Calu3 (cell line): ENCODE data around the gene KAZN. TPM values are rescaled to one million over a fixed set of nuclear protein-coding genes. Genes with fewer than 3 reads are reported as not detected.

Experiments
- BruUV-seq: library from RNA; stranded (reverse); fragments of 400-500 nt; replicated peaks from 2 replicates; lab custom pipeline; 2021; lab: Mats Ljungman, UMichigan
- CTCF ChIA-PET: fragments of 300-600 bp; sonication (Branson Sonifier 250); formaldehyde crosslinking; loops from one replicate; lab custom pipeline; 2022; ENCODE audit warnings: antibody characterized with exemption; lab: Charles Lee
- DNase-seq: peaks from one replicate; pipeline ENCODE4 v3.0.0; 2022
- H3K27ac Mint-ChIP-seq: one replicate; pipeline ENCODE4 v1.8.0; 2022; ENCODE audit warnings: mixed read lengths; ENCODE audit not compliant: unreplicated experiment
- H3K27me3 Mint-ChIP-seq: one replicate; pipeline ENCODE4 v1.8.0; 2022; ENCODE audit warnings: mixed read lengths; ENCODE audit not compliant: unreplicated experiment
- H3K36me3 Mint-ChIP-seq: one replicate; pipeline ENCODE4 v1.8.0; 2022; ENCODE audit warnings: mild to moderate bottlenecking, moderate library complexity, mixed read lengths; ENCODE audit not compliant: insufficient read depth, unreplicated experiment
- H3K4me1 Mint-ChIP-seq: one replicate; pipeline ENCODE4 v1.8.0; 2022; ENCODE audit warnings: mild to moderate bottlenecking, low read depth, mixed read lengths; ENCODE audit not compliant: unreplicated experiment
- H3K4me3 Mint-ChIP-seq: one replicate; pipeline ENCODE4 v1.8.0; 2022; ENCODE audit warnings: mild to moderate bottlenecking, low read depth, moderate library complexity, mixed read lengths; ENCODE audit not compliant: unreplicated experiment
- H3K9me3 Mint-ChIP-seq: one replicate; pipeline ENCODE4 v1.8.0; 2022; ENCODE audit warnings: low read depth, mixed read lengths; ENCODE audit not compliant: unreplicated experiment
- intact Hi-C: fragments of 100-400 bp; cut with micrococcal nuclease; formaldehyde crosslinking; loops from one replicate; pipeline ENCODE4 v1.10.0; 2022; ENCODE audit not compliant: unreplicated experiment
- total RNA-seq: library from RNA; stranded (reverse); gene quantifications from 2 replicates; pipeline ENCODE4 v1.2.3, GENCODE V29; 2022
- TF ChIP-seq, protein P1 (sequence below): fragments of 200-600 bp; IDR thresholded peaks from one replicate; pipeline ENCODE4 v1.8.0; 2022; ENCODE audit warnings: antibody characterized with exemption; ENCODE audit not compliant: unreplicated experiment

Gene KAZN
- total RNA-seq, 1 experiment from 2014 or later, result 3.6 TPM

DNA sequence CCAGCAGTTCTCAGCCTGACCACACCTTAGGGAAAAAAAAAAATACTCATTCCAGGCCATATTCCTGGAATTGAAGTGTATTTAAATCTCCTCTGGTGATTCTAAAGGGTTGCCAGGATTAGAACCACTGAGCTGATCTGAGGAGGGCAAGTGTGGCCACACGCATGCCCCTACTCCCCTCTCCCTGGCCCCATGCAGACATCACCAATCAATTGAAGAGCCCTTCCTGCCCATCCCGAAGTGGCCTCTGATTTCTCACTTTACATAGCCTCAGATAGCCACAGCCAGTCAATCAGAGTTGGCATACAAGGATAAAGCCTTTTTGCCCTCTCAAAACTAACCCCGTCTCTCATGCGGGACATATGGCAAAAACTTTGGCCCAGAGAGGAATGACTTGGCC, 470.5 kb downstream of the KAZN start:
- H3K36me3 Mint-ChIP-seq, result no peaks in the 10 kb centered on the region
- no peak overlapping the region for H3K27ac Mint-ChIP-seq
- no peaks in the 10 kb centered on the region for H3K27me3 Mint-ChIP-seq
- H3K4me3 Mint-ChIP-seq, result no peak overlapping the region
- H3K4me1 Mint-ChIP-seq, result no peaks in the 10 kb centered on the region
- intact Hi-C loops, result no loop called here
- no peaks in the 10 kb centered on the region for H3K9me3 Mint-ChIP-seq
- TF ChIP-seq, protein P1, sequence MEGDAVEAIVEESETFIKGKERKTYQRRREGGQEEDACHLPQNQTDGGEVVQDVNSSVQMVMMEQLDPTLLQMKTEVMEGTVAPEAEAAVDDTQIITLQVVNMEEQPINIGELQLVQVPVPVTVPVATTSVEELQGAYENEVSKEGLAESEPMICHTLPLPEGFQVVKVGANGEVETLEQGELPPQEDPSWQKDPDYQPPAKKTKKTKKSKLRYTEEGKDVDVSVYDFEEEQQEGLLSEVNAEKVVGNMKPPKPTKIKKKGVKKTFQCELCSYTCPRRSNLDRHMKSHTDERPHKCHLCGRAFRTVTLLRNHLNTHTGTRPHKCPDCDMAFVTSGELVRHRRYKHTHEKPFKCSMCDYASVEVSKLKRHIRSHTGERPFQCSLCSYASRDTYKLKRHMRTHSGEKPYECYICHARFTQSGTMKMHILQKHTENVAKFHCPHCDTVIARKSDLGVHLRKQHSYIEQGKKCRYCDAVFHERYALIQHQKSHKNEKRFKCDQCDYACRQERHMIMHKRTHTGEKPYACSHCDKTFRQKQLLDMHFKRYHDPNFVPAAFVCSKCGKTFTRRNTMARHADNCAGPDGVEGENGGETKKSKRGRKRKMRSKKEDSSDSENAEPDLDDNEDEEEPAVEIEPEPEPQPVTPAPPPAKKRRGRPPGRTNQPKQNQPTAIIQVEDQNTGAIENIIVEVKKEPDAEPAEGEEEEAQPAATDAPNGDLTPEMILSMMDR, result no peak
- CTCF ChIA-PET, result no interaction called here
- no TSS peak for BruUV-seq
- DNase-seq, result no peak

DNA sequence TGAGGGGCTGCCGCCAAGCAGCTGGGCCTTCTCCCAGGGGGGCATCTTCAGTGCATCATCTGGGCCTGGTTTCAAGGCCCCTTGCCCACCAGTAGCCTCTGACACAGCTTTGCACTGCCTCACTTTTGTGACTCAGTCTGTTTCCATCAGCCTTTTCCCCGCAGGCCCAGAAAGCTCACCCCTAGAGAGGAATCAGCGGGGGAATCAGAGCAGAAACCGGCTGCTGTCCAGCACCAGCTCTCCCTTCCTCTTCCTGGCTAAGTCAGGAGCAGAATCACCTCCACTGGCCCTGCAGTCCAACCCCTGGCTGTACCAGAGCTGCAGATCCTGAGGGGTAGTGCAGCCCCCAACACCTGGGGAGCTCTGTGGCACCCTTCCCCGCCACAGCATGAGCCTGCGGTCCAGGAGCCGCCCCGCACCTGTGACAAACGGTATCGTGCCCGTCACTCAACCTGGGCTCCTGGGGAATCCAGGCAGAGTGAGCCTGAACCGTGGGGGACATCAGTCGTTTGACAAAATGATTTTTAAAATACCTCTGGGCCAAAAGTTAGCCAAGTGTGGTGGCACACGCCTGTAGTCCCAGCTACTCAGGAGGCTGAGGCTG, 471.8 kb downstream of the KAZN start:
- Mint-ChIP-seq H3K27ac (no peak overlapping the region), H3K36me3 (no peaks in the 10 kb centered on the region), H3K4me1 (no peaks in the 10 kb centered on the region), H3K9me3 (no peaks in the 10 kb centered on the region), H3K4me3 (no peak overlapping the region), H3K27me3 (no peaks in the 10 kb centered on the region)
- intact Hi-C loops, result no loop called here
- no TSS peak for BruUV-seq
- CTCF ChIA-PET, result interaction anchor here (0.9 kb wide), 1 partner anchor 23 kb away, joined by 3 read pairs; no protein-coding TSS in a partner anchor
- no peak for DNase-seq
- TF ChIP-seq, protein P1, result no peak

DNA sequence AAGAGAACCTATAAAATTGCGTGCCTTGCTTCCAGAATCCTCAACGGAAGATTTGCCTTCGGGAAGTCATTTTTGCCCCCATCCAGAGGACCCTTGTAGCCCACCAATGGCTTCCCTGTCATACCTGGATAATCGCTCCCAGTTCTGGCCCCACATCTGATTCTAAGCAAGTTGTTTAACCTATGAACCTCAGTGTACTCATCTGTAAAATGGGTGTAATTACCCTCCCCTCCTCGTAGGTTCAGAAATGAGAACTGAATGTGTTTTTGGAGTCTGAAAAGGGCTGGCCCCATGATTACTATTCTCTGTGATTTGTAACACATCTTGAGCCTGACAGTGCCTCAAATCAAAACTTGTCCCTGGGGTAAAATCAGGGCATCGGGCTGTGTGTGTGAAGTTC, 473.5 kb downstream of the KAZN start:
- CTCF ChIA-PET, result no interaction called here
- BruUV-seq, result no TSS peak
- H3K27me3 Mint-ChIP-seq, result no peaks in the 10 kb centered on the region

DNA sequence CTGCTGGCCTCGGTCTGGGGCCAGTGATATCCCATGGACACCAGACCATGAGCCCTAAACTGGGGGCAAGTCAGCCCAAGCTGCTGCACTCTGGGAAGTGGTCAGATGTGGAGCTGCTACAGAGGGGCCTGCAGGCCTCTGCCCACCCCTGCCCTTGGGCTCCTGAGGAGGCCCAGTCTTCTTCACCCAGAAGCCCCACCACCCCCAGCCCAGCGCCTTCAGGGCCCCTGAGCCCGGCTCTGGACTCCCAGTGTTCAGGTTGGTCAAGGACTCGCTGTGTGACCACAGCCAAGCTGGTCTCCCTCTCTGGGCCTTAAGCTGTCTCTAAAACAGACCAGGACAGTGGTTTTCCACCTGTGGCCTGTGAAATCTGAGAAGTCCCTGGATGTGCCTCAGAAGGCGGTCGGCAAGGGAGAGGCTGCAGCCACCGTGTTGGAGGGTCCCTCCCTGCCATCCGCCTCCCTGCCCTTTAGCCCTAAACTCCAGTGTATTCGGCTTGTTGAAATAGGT, 475.4 kb downstream of the KAZN start:
- no peak overlapping the region for H3K4me3 Mint-ChIP-seq
- intact Hi-C loops, result no loop called here
- BruUV-seq, result no TSS peak
- no peak overlapping the region for H3K27ac Mint-ChIP-seq
- no peaks in the 10 kb centered on the region for H3K36me3 Mint-ChIP-seq
- H3K4me1 Mint-ChIP-seq, result no peaks in the 10 kb centered on the region
- CTCF ChIA-PET, result no interaction called here
- H3K9me3 Mint-ChIP-seq, result no peaks in the 10 kb centered on the region
- DNase-seq, result no peak
- TF ChIP-seq, protein P1, result no peak
- no peaks in the 10 kb centered on the region for H3K27me3 Mint-ChIP-seq

More for the DNA sequence above, 473.5 kb downstream of the KAZN start:
- no peak for DNase-seq
- no peak overlapping the region for H3K27ac Mint-ChIP-seq
- TF ChIP-seq, protein P1, result no peak
- no peaks in the 10 kb centered on the region for H3K4me1 Mint-ChIP-seq
- H3K4me3 Mint-ChIP-seq, result no peak overlapping the region
- H3K9me3 Mint-ChIP-seq, result no peaks in the 10 kb centered on the region
- intact Hi-C loops, result no loop called here
- H3K36me3 Mint-ChIP-seq, result no peaks in the 10 kb centered on the region
